DMS114 treated with DMSO at 0.1 percent for 48 hours (cell line): ENCODE data around the gene SMPDL3A.

ENCODE experiments used
- DNase-seq: peaks from one replicate; lab custom pipeline; 2025; ENCODE audit not compliant: unreplicated experiment; lab: John Stamatoyannopoulos, UW

SMPDL3A gene

GRCh38 chr6:122853259-122853995 is 64.4 kb downstream of the SMPDL3A start:
- no peak for DNase-seq
